ENCODE results near the gene ZBTB18. TPM values are rescaled to one million over a fixed set of nuclear protein-coding genes. Genes with fewer than 3 reads are reported as not detected.

Gene ZBTB18
- total and polyA plus RNA-seq, 2 donors (not counting 1 experiment from before 2014, with no cell fraction given) = 10.3 to 12.6 TPM

- DNase-seq (ENCODE audit: low read depth in 2 of 2) = peak in 1 of 2 donors; percentile 29
- TF ChIP-seq EZH2 (IDR thresholded peaks at IDR 0.05; ENCODE audit: low read length, missing control alignments) (no peak), CTCF (conservative IDR thresholded peaks at IDR 0.05 in 1 of 2, IDR thresholded peaks at IDR 0.05 in 1 of 2; ENCODE audit: low read depth in 1 of 2, low read length in 2 of 2) (no peak)
- H3K27me3 ChIP-seq (ENCODE audit: control insufficient read depth, insufficient read depth, low read length) = peaks cover 4% of the 10 kb centered on the region
Measured at GRCh38 chr1:244019982-244020485, 31.0 kb upstream of the ZBTB18 start.

GRCh38 chr1:244021427-244021826, 29.7 kb upstream of the ZBTB18 start:
- TF ChIP-seq EZH2 (IDR thresholded peaks at IDR 0.05; ENCODE audit: low read length, missing control alignments) (no peak), CTCF (conservative IDR thresholded peaks at IDR 0.05 in 1 of 2, IDR thresholded peaks at IDR 0.05 in 1 of 2; ENCODE audit: low read depth in 1 of 2, low read length in 2 of 2) (no peak)
- H3K9ac ChIP-seq (ENCODE audit: insufficient read depth, low read length) = no peak overlapping the region
- H3K27ac ChIP-seq (ENCODE audit: insufficient read depth, low read length) = no peak overlapping the region
- no peak overlapping the region for H2AFZ ChIP-seq (ENCODE audit: low read length)
- no peak overlapping the region for H3K4me2 ChIP-seq (ENCODE audit: extremely low read depth, insufficient read depth, low read length)
- H4K20me1 ChIP-seq (ENCODE audit: control insufficient read depth, extremely low read depth, insufficient read depth, low read length) = no peaks in the 10 kb centered on the region
- no peak for DNase-seq (ENCODE audit: low read depth in 2 of 2)
- no peaks in the 10 kb centered on the region for H3K4me1 ChIP-seq (ENCODE audit: control insufficient read depth, extremely low read depth, insufficient read depth, low read length)
- H3K9me3 ChIP-seq (ENCODE audit: control insufficient read depth, insufficient read depth, low read depth, low read length) = no peaks in the 10 kb centered on the region
- H3K79me2 ChIP-seq (ENCODE audit: control insufficient read depth, insufficient read depth, low read length) = no peaks in the 10 kb centered on the region
- H3K36me3 ChIP-seq (ENCODE audit: control insufficient read depth, insufficient read depth, low read length) = no peaks in the 10 kb centered on the region
- peaks cover 2% of the 10 kb centered on the region for H3K27me3 ChIP-seq (ENCODE audit: control insufficient read depth, insufficient read depth, low read length)
- H3K4me3 ChIP-seq (replicated peaks in 1 of 4; ENCODE audit: control extremely low read depth in 1 of 4, insufficient read depth in 1 of 4, low read depth in 3 of 4, low read length in 4 of 4) = no peak overlapping the region

More at GRCh38 chr1:244019982-244020485, 31.0 kb upstream of the ZBTB18 start:
- Histone ChIP-seq H3K4me1 (ENCODE audit: control insufficient read depth, extremely low read depth, insufficient read depth, low read length) (no peaks in the 10 kb centered on the region), H4K20me1 (ENCODE audit: control insufficient read depth, extremely low read depth, insufficient read depth, low read length) (no peaks in the 10 kb centered on the region), H2AFZ (ENCODE audit: low read length) (no peak overlapping the region), H3K36me3 (ENCODE audit: control insufficient read depth, insufficient read depth, low read length) (no peaks in the 10 kb centered on the region), H3K9me3 (ENCODE audit: control insufficient read depth, insufficient read depth, low read depth, low read length) (no peaks in the 10 kb centered on the region), H3K4me2 (ENCODE audit: extremely low read depth, insufficient read depth, low read length) (no peak overlapping the region), H3K79me2 (ENCODE audit: control insufficient read depth, insufficient read depth, low read length) (no peaks in the 10 kb centered on the region), H3K27ac (ENCODE audit: insufficient read depth, low read length) (no peak overlapping the region), H3K9ac (ENCODE audit: insufficient read depth, low read length) (no peak overlapping the region), H3K4me3 (replicated peaks in 1 of 4; ENCODE audit: control extremely low read depth in 1 of 4, insufficient read depth in 1 of 4, low read depth in 3 of 4, low read length in 4 of 4) (no peak overlapping the region)

GRCh38 chr1:244022311-244022710, 28.8 kb upstream of the ZBTB18 start:
- Histone ChIP-seq H3K27me3 (ENCODE audit: control insufficient read depth, insufficient read depth, low read length) (peaks cover 2% of the 10 kb centered on the region), H3K9me3 (ENCODE audit: control insufficient read depth, insufficient read depth, low read depth, low read length) (no peaks in the 10 kb centered on the region), H3K79me2 (ENCODE audit: control insufficient read depth, insufficient read depth, low read length) (no peaks in the 10 kb centered on the region), H3K27ac (ENCODE audit: insufficient read depth, low read length) (no peak overlapping the region), H2AFZ (ENCODE audit: low read length) (no peak overlapping the region), H3K4me2 (ENCODE audit: extremely low read depth, insufficient read depth, low read length) (no peak overlapping the region), H3K9ac (ENCODE audit: insufficient read depth, low read length) (no peak overlapping the region), H3K4me1 (ENCODE audit: control insufficient read depth, extremely low read depth, insufficient read depth, low read length) (no peaks in the 10 kb centered on the region), H3K4me3 (replicated peaks in 1 of 4; ENCODE audit: control extremely low read depth in 1 of 4, insufficient read depth in 1 of 4, low read depth in 3 of 4, low read length in 4 of 4) (no peak overlapping the region), H3K36me3 (ENCODE audit: control insufficient read depth, insufficient read depth, low read length) (no peaks in the 10 kb centered on the region), H4K20me1 (ENCODE audit: control insufficient read depth, extremely low read depth, insufficient read depth, low read length) (no peaks in the 10 kb centered on the region)
- DNase-seq (ENCODE audit: low read depth in 2 of 2) = peak in 1 of 2 donors; percentile 43
- TF ChIP-seq CTCF (conservative IDR thresholded peaks at IDR 0.05 in 1 of 2, IDR thresholded peaks at IDR 0.05 in 1 of 2; ENCODE audit: low read depth in 1 of 2, low read length in 2 of 2) (no peak), EZH2 (IDR thresholded peaks at IDR 0.05; ENCODE audit: low read length, missing control alignments) (no peak)
